D721Med (cell line): ENCODE results near the gene TP53BP2.
"Not testable (repeated sequence)": the region's sequence is repeated elsewhere in the genome, so short reads cannot be mapped to it uniquely, and the experiment has no call there.

ENCODE experiments used
- DNase-seq: peaks from one replicate; pipeline ENCODE4 v3.0.0; 2011; ENCODE audit warnings: low spot score; ENCODE audit not compliant: insufficient read length
- FAIRE-seq: peaks from 2 replicates; lab custom pipeline; 2011; peaks lifted over from hg19 to GRCh38; lab: Jason Lieb, UNC
- CTCF ChIP-seq: IDR thresholded peaks from 2 replicates; pipeline ENCODE4 v1.5.1; 2012; ENCODE audit warnings: mild to moderate bottlenecking, control low read depth; ENCODE audit not compliant: insufficient read depth; ENCODE audit errors: missing control alignments

Gene TP53BP2

GRCh38 chr1:223810586-223810985 is 35.2 kb downstream of the TP53BP2 start:
- DNase-seq (no peak), FAIRE-seq (peak; percentile 97)
- TF ChIP-seq CTCF = no peak

- DNase-seq, FAIRE-seq: not testable (repeated sequence)
Measured at GRCh38 chr1:223809905-223810304, 35.8 kb downstream of the TP53BP2 start.

GRCh38 chr1:223803211-223803610 is 42.5 kb downstream of the TP53BP2 start:
- TF ChIP-seq CTCF = no peak
- FAIRE-seq = no peak

GRCh38 chr1:223802602-223803001 is 43.1 kb downstream of the TP53BP2 start:
- TF ChIP-seq CTCF = no peak
- FAIRE-seq (no peak), DNase-seq (no peak)

More at GRCh38 chr1:223803211-223803610, 42.5 kb downstream of the TP53BP2 start:
- DNase-seq = no peak

- no peak for DNase-seq
- no peak for FAIRE-seq
- TF ChIP-seq CTCF = no peak
Measured at GRCh38 chr1:223802032-223802431, 43.7 kb downstream of the TP53BP2 start.

- TF ChIP-seq CTCF = no peak
- DNase-seq = no peak
- FAIRE-seq = peak; percentile 77
Measured at GRCh38 chr1:223796210-223796609, 49.5 kb downstream of the TP53BP2 start.

- DNase-seq (no peak), FAIRE-seq (peak; percentile 46)
- TF ChIP-seq CTCF = no peak
Measured at GRCh38 chr1:223794136-223794880, 51.4 kb downstream of the TP53BP2 start.
